Stimulated activated memory B cell treated with anti-CD40 and anti-IgM and Interleukin-4, amounts not matched to agents 10 μg/mL and 1 μg/mL and 100 μg/mL, for 72 hours (primary cell): Measurements from ENCODE around the gene ACOX3.

ENCODE experiments used
- ATAC-seq: fragments of 150-1000 bp; cut with Tn5 transposase; 2 replicates; pipeline ENCODE4 v1.10.0; 2021
- H3K27ac Mint-ChIP-seq: one replicate; pipeline ENCODE4 v1.8.0; 2022; ENCODE audit warnings: mild to moderate bottlenecking, mixed read lengths
- H3K27me3 Mint-ChIP-seq: one replicate; pipeline ENCODE4 v1.8.0; 2022; ENCODE audit warnings: mixed read lengths
- H3K36me3 Mint-ChIP-seq: one replicate; pipeline ENCODE4 v1.8.0; 2022; ENCODE audit warnings: mixed read lengths
- H3K4me1 Mint-ChIP-seq: one replicate; pipeline ENCODE4 v1.8.0; 2022; ENCODE audit warnings: mixed read lengths
- H3K4me3 Mint-ChIP-seq: one replicate; pipeline ENCODE4 v1.8.0; 2022; ENCODE audit warnings: mild to moderate bottlenecking, moderate library complexity, mixed read lengths
- H3K9me3 Mint-ChIP-seq: one replicate; pipeline ENCODE4 v1.8.0; 2022; ENCODE audit warnings: mixed read lengths

Gene ACOX3

GRCh38 chr4:8383016-8383415 lies 57.5 kb downstream of the ACOX3 start:
- Mint-ChIP-seq H3K9me3 (no peaks in the 10 kb centered on the region), H3K27ac (no peak overlapping the region), H3K4me3 (no peak overlapping the region), H3K27me3 (no peaks in the 10 kb centered on the region), H3K4me1 (no peaks in the 10 kb centered on the region), H3K36me3 (peaks cover 57% of the 10 kb centered on the region)
- no peak for ATAC-seq

- no peaks in the 10 kb centered on the region for H3K4me1 Mint-ChIP-seq
- H3K27ac Mint-ChIP-seq, result no peak overlapping the region
- no peaks in the 10 kb centered on the region for H3K27me3 Mint-ChIP-seq
- H3K36me3 Mint-ChIP-seq, result peaks cover 53% of the 10 kb centered on the region
- no peak overlapping the region for H3K4me3 Mint-ChIP-seq
- H3K9me3 Mint-ChIP-seq, result no peaks in the 10 kb centered on the region
- no peak for ATAC-seq
Measured at GRCh38 chr4:8381814-8382581, 58.5 kb downstream of the ACOX3 start.

- Mint-ChIP-seq H3K36me3 (peaks cover 54% of the 10 kb centered on the region), H3K4me3 (no peak overlapping the region), H3K9me3 (no peaks in the 10 kb centered on the region), H3K27me3 (no peaks in the 10 kb centered on the region), H3K4me1 (no peaks in the 10 kb centered on the region), H3K27ac (no peak overlapping the region)
- no peak for ATAC-seq
Measured at GRCh38 chr4:8380511-8381415, 59.8 kb downstream of the ACOX3 start.

GRCh38 chr4:8379771-8380170 lies 60.8 kb downstream of the ACOX3 start:
- H3K27ac Mint-ChIP-seq, result no peak overlapping the region
- peaks cover 48% of the 10 kb centered on the region for H3K36me3 Mint-ChIP-seq
- no peaks in the 10 kb centered on the region for H3K4me1 Mint-ChIP-seq
- no peak for ATAC-seq
- no peak overlapping the region for H3K4me3 Mint-ChIP-seq
- H3K9me3 Mint-ChIP-seq, result no peaks in the 10 kb centered on the region
- no peaks in the 10 kb centered on the region for H3K27me3 Mint-ChIP-seq

GRCh38 chr4:8379281-8379680 lies 61.2 kb downstream of the ACOX3 start:
- H3K9me3 Mint-ChIP-seq, result no peaks in the 10 kb centered on the region
- no peaks in the 10 kb centered on the region for H3K4me1 Mint-ChIP-seq
- no peak overlapping the region for H3K4me3 Mint-ChIP-seq
- H3K27ac Mint-ChIP-seq, result no peak overlapping the region
- H3K36me3 Mint-ChIP-seq, result peaks cover 43% of the 10 kb centered on the region
- no peaks in the 10 kb centered on the region for H3K27me3 Mint-ChIP-seq
- no peak for ATAC-seq

GRCh38 chr4:8378776-8379175 lies 61.7 kb downstream of the ACOX3 start:
- Mint-ChIP-seq H3K4me1 (no peaks in the 10 kb centered on the region), H3K36me3 (peaks cover 38% of the 10 kb centered on the region), H3K9me3 (no peaks in the 10 kb centered on the region), H3K27ac (no peak overlapping the region), H3K4me3 (no peak overlapping the region), H3K27me3 (no peaks in the 10 kb centered on the region)
- ATAC-seq, result no peak

- H3K4me1 Mint-ChIP-seq, result no peaks in the 10 kb centered on the region
- no peak overlapping the region for H3K4me3 Mint-ChIP-seq
- H3K9me3 Mint-ChIP-seq, result no peaks in the 10 kb centered on the region
- no peak for ATAC-seq
- H3K27me3 Mint-ChIP-seq, result no peaks in the 10 kb centered on the region
- peaks cover 42% of the 10 kb centered on the region for H3K36me3 Mint-ChIP-seq
- H3K27ac Mint-ChIP-seq, result no peak overlapping the region
Measured at GRCh38 chr4:8378101-8378724, 62.3 kb downstream of the ACOX3 start.

GRCh38 chr4:8377103-8378075 lies 63.1 kb downstream of the ACOX3 start:
- Mint-ChIP-seq H3K4me1 (no peaks in the 10 kb centered on the region), H3K4me3 (no peak overlapping the region), H3K27ac (no peak overlapping the region), H3K9me3 (no peaks in the 10 kb centered on the region), H3K36me3 (peaks cover 50% of the 10 kb centered on the region), H3K27me3 (no peaks in the 10 kb centered on the region)
- no peak for ATAC-seq

- ATAC-seq, result no peak
- no peaks in the 10 kb centered on the region for H3K9me3 Mint-ChIP-seq
- H3K27ac Mint-ChIP-seq, result no peak overlapping the region
- H3K4me3 Mint-ChIP-seq, result no peak overlapping the region
- no peaks in the 10 kb centered on the region for H3K4me1 Mint-ChIP-seq
- H3K27me3 Mint-ChIP-seq, result no peaks in the 10 kb centered on the region
- peaks cover 53% of the 10 kb centered on the region for H3K36me3 Mint-ChIP-seq
Measured at GRCh38 chr4:8376361-8377102, 64.0 kb downstream of the ACOX3 start.

GRCh38 chr4:8374851-8375649 lies 65.5 kb downstream of the ACOX3 start:
- ATAC-seq, result no peak
- Mint-ChIP-seq H3K36me3 (peaks cover 44% of the 10 kb centered on the region), H3K4me1 (no peaks in the 10 kb centered on the region), H3K27me3 (no peaks in the 10 kb centered on the region), H3K27ac (no peak overlapping the region), H3K9me3 (no peaks in the 10 kb centered on the region), H3K4me3 (no peak overlapping the region)

GRCh38 chr4:8373973-8374545 lies 66.5 kb downstream of the ACOX3 start:
- ATAC-seq, result no peak
- Mint-ChIP-seq H3K4me3 (no peak overlapping the region), H3K9me3 (no peaks in the 10 kb centered on the region), H3K36me3 (peaks cover 44% of the 10 kb centered on the region), H3K27ac (no peak overlapping the region), H3K4me1 (no peaks in the 10 kb centered on the region), H3K27me3 (no peaks in the 10 kb centered on the region)

- H3K4me1 Mint-ChIP-seq, result no peaks in the 10 kb centered on the region
- H3K4me3 Mint-ChIP-seq, result no peak overlapping the region
- H3K9me3 Mint-ChIP-seq, result no peaks in the 10 kb centered on the region
- ATAC-seq, result no peak
- no peaks in the 10 kb centered on the region for H3K27me3 Mint-ChIP-seq
- peaks cover 44% of the 10 kb centered on the region for H3K36me3 Mint-ChIP-seq
- H3K27ac Mint-ChIP-seq, result no peak overlapping the region
Measured at GRCh38 chr4:8373270-8373972, 67.1 kb downstream of the ACOX3 start.

- Mint-ChIP-seq H3K4me1 (no peaks in the 10 kb centered on the region), H3K36me3 (peaks cover 37% of the 10 kb centered on the region), H3K9me3 (no peaks in the 10 kb centered on the region), H3K4me3 (no peak overlapping the region), H3K27me3 (no peaks in the 10 kb centered on the region), H3K27ac (no peak overlapping the region)
- no peak for ATAC-seq
Measured at GRCh38 chr4:8372506-8372905, 68.0 kb downstream of the ACOX3 start.
